GM12878 (cell line): ENCODE data around the gene TAS2R9. TPM values are rescaled to one million over a fixed set of nuclear protein-coding genes. Genes with fewer than 3 reads are reported as not detected.

Experiments used
- ATAC-seq: fragments of 200-7000 bp; cut with Tn5 transposase; 3 replicates; pipeline ENCODE4 v1.9.1; 2020; ENCODE audit warnings: mild to moderate bottlenecking, moderate library complexity
- BruUV-seq: library from RNA; stranded (reverse); fragments of 400-500 nt; replicated peaks from 2 replicates; lab custom pipeline; 2021; lab: Mats Ljungman, UMichigan
- CTCF ChIA-PET: fragments of 300-600 bp; sonication (Branson Sonifier 250); formaldehyde crosslinking; extraction: SDS; loops from one replicate; lab custom pipeline; 2021; ENCODE audit warnings: inconsistent platforms; lab: Yijun Ruan, JAX
- POLR2A ChIA-PET: fragments of 350-600 bp; formaldehyde crosslinking; extraction: SDS; loops from one replicate; lab custom pipeline; 2021; ENCODE audit warnings: inconsistent platforms; lab: Charles Lee
- RAD21 ChIA-PET: fragments of 300-600 bp; sonication (Branson Sonifier 250); formaldehyde crosslinking; loops from one replicate; lab custom pipeline; 2023; ENCODE audit warnings: antibody characterized with exemption; ENCODE audit not compliant: unreplicated experiment; lab: Charles Lee
- SMC1A ChIA-PET: fragments of 300-600 bp; sonication (Branson Sonifier 250); formaldehyde crosslinking; loops from one replicate; lab custom pipeline; 2023; ENCODE audit not compliant: unreplicated experiment, uncharacterized antibody; lab: Charles Lee
- DNase-seq: peaks from one replicate; pipeline ENCODE4 v3.0.0-alpha.2; 2011; ENCODE audit warnings: low read depth, low spot score
- FAIRE-seq: peaks from 3 replicates; lab custom pipeline; 2011; peaks lifted over from hg19 to GRCh38; lab: Jason Lieb, UNC
- H2AFZ ChIP-seq: 2 replicates; pipeline ENCODE4 v1.6.0; 2011; ENCODE audit warnings: low read depth, low read length, control low read depth; ENCODE audit not compliant: control insufficient read depth
- H3K27ac ChIP-seq: 2 replicates; pipeline ENCODE4 v1.5.1; 2011; ENCODE audit warnings: control low read depth; ENCODE audit not compliant: control insufficient read depth, insufficient read depth
- H3K27me3 ChIP-seq, 2 experiments: replicated peaks in 1 of 2; 2 replicates each; pipeline versions ENCODE4 v1.6.0 to v1.6.1; 2011; ENCODE audit warnings: low read length in 1 of 2; ENCODE audit not compliant: control insufficient read depth in 2 of 2, insufficient read depth in 2 of 2
- H3K36me3 ChIP-seq, 2 experiments: 2 replicates each; pipeline ENCODE4 v1.5.1; 2011; ENCODE audit warnings: low read length in 1 of 2; ENCODE audit not compliant: control insufficient read depth in 2 of 2, insufficient read depth in 2 of 2
- H3K4me1 ChIP-seq: 2 replicates; pipeline ENCODE4 v1.6.1; 2011; ENCODE audit warnings: mild to moderate bottlenecking, low read length, moderate library complexity, mixed read lengths; ENCODE audit not compliant: control insufficient read depth, insufficient read depth
- H3K4me2 ChIP-seq: 2 replicates; pipeline ENCODE4 v1.6.0; 2011; ENCODE audit warnings: control low read depth; ENCODE audit not compliant: control insufficient read depth, insufficient read depth
- H3K4me3 ChIP-seq: fragments of 200-600 bp; sonication (generic); 2 replicates; pipeline ENCODE4 v1.5.1; 2016
- H3K79me2 ChIP-seq: 2 replicates; pipeline ENCODE4 v1.6.0; 2011; ENCODE audit warnings: low read length; ENCODE audit not compliant: control insufficient read depth, insufficient read depth
- H3K9ac ChIP-seq: 2 replicates; pipeline ENCODE4 v1.8.0; 2011; ENCODE audit warnings: low read length, control low read depth, mixed read lengths; ENCODE audit not compliant: control insufficient read depth, insufficient read depth
- H3K9me3 ChIP-seq: replicated peaks from 3 replicates; pipeline ENCODE4 v1.5.1; 2011; ENCODE audit warnings: mild to moderate bottlenecking, low read length; ENCODE audit not compliant: control insufficient read depth, insufficient read depth
- H4K20me1 ChIP-seq: 2 replicates; pipeline ENCODE4 v1.6.0; 2011; ENCODE audit not compliant: control insufficient read depth, insufficient read depth
- E4F1 ChIP-seq: fragments of 450-650 bp; IDR thresholded peaks from 2 replicates; pipeline ENCODE4 v1.6.1; 2018; ENCODE audit warnings: borderline replicate concordance, mild to moderate bottlenecking; ENCODE audit not compliant: partially characterized antibody
- FOXK2 ChIP-seq: fragments of 450-650 bp; IDR thresholded peaks from 2 replicates; pipeline ENCODE4 v1.6.1; 2017; ENCODE audit warnings: mild to moderate bottlenecking, moderate library complexity
- FOXM1 ChIP-seq: IDR thresholded peaks from 2 replicates; pipeline ENCODE4 v1.6.1; 2012; ENCODE audit warnings: low read depth, mild to moderate bottlenecking, inconsistent platforms, low read length, moderate library complexity
- GATAD2B ChIP-seq: fragments of 450-650 bp; conservative IDR thresholded peaks from 2 replicates; pipeline ENCODE4 v1.6.1; 2017; ENCODE audit warnings: low read depth, mild to moderate bottlenecking, moderate library complexity
- KLF5 ChIP-seq: fragments of 450-650 bp; IDR thresholded peaks from 2 replicates; pipeline ENCODE4 v1.6.1; 2014; ENCODE audit warnings: mild to moderate bottlenecking; ENCODE audit not compliant: partially characterized antibody
- MEF2B ChIP-seq: fragments of 450-650 bp; IDR thresholded peaks from 2 replicates; pipeline ENCODE4 v1.6.1; 2018; ENCODE audit warnings: mild to moderate bottlenecking, moderate library complexity; ENCODE audit not compliant: partially characterized antibody, poor library complexity, severe bottlenecking
- POLR2AphosphoS2 ChIP-seq: IDR thresholded peaks from 2 replicates; pipeline ENCODE4 v1.6.1; 2011; ENCODE audit warnings: low read depth, mild to moderate bottlenecking, low read length, improper control_type of control experiment, moderate library complexity
- SREBF2 ChIP-seq: IDR thresholded peaks from 2 replicates; pipeline ENCODE4 v1.6.1; 2012; ENCODE audit warnings: mild to moderate bottlenecking, low read length
- TAF1 ChIP-seq: IDR thresholded peaks from 2 replicates; pipeline ENCODE4 v1.6.1; 2011; ENCODE audit warnings: mild to moderate bottlenecking, low read depth, low read length, borderline replicate concordance
- TCF12 ChIP-seq: IDR thresholded peaks from 2 replicates; pipeline ENCODE4 v1.6.1; 2011; ENCODE audit warnings: low read depth, mild to moderate bottlenecking, low read length
- ZNF24 ChIP-seq: fragments of 450-650 bp; IDR thresholded peaks from 2 replicates; pipeline ENCODE4 v1.6.1; 2017; ENCODE audit warnings: antibody characterized with exemption, mild to moderate bottlenecking
- ZNF687 ChIP-seq: fragments of 450-650 bp; IDR thresholded peaks from 2 replicates; pipeline ENCODE4 v1.6.1; 2017; ENCODE audit warnings: mild to moderate bottlenecking, moderate library complexity
- WGBS: methylation state at CpG from one replicate; pipeline ENCODE4 v1.1.6; 2016; ENCODE audit warnings: low lambda C conversion rate; ENCODE audit not compliant: insufficient replicate concordance, insufficient coverage; ENCODE audit errors: missing lambda C conversion rate; 5-methylcytosine and 5-hydroxymethylcytosine counted together
- in situ Hi-C: fragments of 300-500 bp; cut with MboI; formaldehyde crosslinking; loops from 9 replicates; pipeline ENCODE4 v1.14.3; 2018; ENCODE audit warnings: mixed read lengths
- intact Hi-C: fragments of 100-400 bp; cut with micrococcal nuclease; formaldehyde crosslinking; loops from one replicate; pipeline ENCODE4 v1.14.2; 2022; ENCODE audit not compliant: unreplicated experiment
- polyA plus RNA-seq, 11 experiments: library from polyadenylated mRNA; depleted of rRNA in 4 of 11; unstranded in 6 of 11; stranded (reverse) in 5 of 11; fragments of >200 nt; fragmentation: Nextera tagmentation in 4 of 11; fragmentation: Illumina TruSeq in 1 of 11; extraction: Ambion mirVana in 4 of 11; extraction: Trizol in 1 of 11; gene quantifications; 1 replicate in 1 of 11; 2 replicates in 10 of 11; pipeline versions ENCODE4 v1.2.1 to v1.2.3, GENCODE V29; 2011 to 2016; ENCODE audit warnings: inconsistent platforms in 2 of 11, missing spikeins in 2 of 11, low read depth in 1 of 11
- total RNA-seq, 4 experiments: library from RNA; depleted of rRNA in 3 of 4; stranded (reverse); fragments of >200 nt in 3 of 4; fragmentation: Illumina TruSeq in 1 of 4; extraction: Trizol in 1 of 4; gene quantifications; 2 replicates each; pipeline versions ENCODE4 v1.2.1 to v1.2.3, GENCODE V29; 2013 to 2021
- TF ChIP-seq, protein P1 (sequence below): fragments of 450-650 bp; IDR thresholded peaks from 2 replicates; pipeline ENCODE4 v1.6.1; 2014; ENCODE audit warnings: mild to moderate bottlenecking
- TF ChIP-seq, protein P2 (sequence below): fragments of 450-650 bp; IDR thresholded peaks from 2 replicates; pipeline ENCODE4 v1.6.1; 2017; ENCODE audit warnings: borderline replicate concordance

The TAS2R9 gene
- total and polyA plus RNA-seq, 10 of the 15 experiments (the other 5 are each of a cell fraction or from before 2014, with no cell fraction given): 0.08 to 0.13 TPM; not detected in 8

DNA sequence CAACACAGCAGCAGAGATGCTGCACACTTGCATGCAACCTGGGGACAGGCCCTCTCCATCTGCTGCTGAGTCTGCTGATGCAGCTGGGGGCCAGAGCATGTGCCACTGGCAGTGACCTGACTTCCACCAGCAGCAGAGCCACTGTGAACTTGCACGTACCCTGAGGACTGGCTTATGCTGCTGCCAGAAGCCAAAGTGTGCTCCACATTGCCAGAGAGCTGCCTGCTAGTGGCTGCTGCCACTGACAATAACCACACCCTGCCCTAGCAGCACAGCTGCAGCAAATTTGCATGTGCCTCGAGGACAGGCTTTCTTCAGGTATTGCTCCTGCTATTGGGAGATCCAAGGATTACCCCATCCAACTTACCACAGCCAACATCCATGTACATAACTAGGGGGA is 43.8 kb upstream of the TAS2R9 start:
- SMC1A ChIA-PET: no interaction called here
- H4K20me1 ChIP-seq: no peaks in the 10 kb centered on the region
- no peak for FAIRE-seq
- DNase-seq: no peak
- WGBS: 54% methylated on average over 2 of the region's 2 CpGs
- H3K27ac ChIP-seq: no peak overlapping the region
- CTCF ChIA-PET: no interaction called here
- no peaks in the 10 kb centered on the region for H3K79me2 ChIP-seq
- H3K9me3 ChIP-seq: peaks cover 8% of the 10 kb centered on the region
- ATAC-seq: no peak
- no peaks in the 10 kb centered on the region for H3K27me3 ChIP-seq
- RAD21 ChIA-PET: no interaction called here
- no TSS peak for BruUV-seq
- POLR2A ChIA-PET: no interaction called here
- H3K9ac ChIP-seq: no peak overlapping the region
- no peaks in the 10 kb centered on the region for H3K4me1 ChIP-seq
- no peak overlapping the region for H2AFZ ChIP-seq
- in situ Hi-C loops (no loop called here), intact Hi-C loops (no loop called here)
- no peak overlapping the region for H3K4me2 ChIP-seq
- TF ChIP-seq TAF1 (no peak), MEF2B (no peak), ZNF687 (no peak), FOXM1 (no peak), POLR2AphosphoS2 (no peak), ZNF24 (no peak), TCF12 (no peak), FOXK2 (no peak), GATAD2B (no peak), E4F1 (no peak), SREBF2 (no peak), KLF5 (no peak)
- TF ChIP-seq, protein P1, sequence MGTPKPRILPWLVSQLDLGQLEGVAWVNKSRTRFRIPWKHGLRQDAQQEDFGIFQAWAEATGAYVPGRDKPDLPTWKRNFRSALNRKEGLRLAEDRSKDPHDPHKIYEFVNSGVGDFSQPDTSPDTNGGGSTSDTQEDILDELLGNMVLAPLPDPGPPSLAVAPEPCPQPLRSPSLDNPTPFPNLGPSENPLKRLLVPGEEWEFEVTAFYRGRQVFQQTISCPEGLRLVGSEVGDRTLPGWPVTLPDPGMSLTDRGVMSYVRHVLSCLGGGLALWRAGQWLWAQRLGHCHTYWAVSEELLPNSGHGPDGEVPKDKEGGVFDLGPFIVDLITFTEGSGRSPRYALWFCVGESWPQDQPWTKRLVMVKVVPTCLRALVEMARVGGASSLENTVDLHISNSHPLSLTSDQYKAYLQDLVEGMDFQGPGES: no peak
- TF ChIP-seq, protein P2, sequence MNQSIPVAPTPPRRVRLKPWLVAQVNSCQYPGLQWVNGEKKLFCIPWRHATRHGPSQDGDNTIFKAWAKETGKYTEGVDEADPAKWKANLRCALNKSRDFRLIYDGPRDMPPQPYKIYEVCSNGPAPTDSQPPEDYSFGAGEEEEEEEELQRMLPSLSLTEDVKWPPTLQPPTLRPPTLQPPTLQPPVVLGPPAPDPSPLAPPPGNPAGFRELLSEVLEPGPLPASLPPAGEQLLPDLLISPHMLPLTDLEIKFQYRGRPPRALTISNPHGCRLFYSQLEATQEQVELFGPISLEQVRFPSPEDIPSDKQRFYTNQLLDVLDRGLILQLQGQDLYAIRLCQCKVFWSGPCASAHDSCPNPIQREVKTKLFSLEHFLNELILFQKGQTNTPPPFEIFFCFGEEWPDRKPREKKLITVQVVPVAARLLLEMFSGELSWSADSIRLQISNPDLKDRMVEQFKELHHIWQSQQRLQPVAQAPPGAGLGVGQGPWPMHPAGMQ: no peak
- H3K4me3 ChIP-seq: no peak overlapping the region
- H3K36me3 ChIP-seq: peaks cover 0 to 5% of the 10 kb centered on the region in 2 experiments; a peak in 2 of 4 replicates
